ENCODE measurements around the gene DAB1.
"Not testable (repeated sequence)": the region's sequence is repeated elsewhere in the genome, so short reads cannot be mapped to it uniquely, and the experiment has no call there.

The DAB1 gene

DNA sequence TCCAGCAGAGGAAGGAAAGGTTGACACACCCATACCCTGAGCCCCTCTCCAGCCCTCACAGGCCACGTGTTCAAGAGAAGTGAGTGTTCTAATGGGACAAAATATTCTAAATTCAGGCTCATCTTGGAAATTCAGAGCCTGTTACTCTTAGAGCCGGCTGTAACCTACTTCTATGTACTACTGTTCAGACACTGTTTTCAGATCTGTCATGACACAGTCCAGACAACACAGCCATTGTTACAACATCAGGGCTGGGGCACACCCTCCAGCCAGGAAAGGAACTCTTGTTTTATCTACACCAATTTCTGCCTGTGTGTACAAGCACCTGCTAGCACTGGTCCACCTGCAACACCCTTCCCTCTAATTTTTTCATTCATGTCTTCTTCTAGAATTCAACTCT, 312.7 kb downstream of the DAB1 start:
- no peak for DNase-seq

DNA sequence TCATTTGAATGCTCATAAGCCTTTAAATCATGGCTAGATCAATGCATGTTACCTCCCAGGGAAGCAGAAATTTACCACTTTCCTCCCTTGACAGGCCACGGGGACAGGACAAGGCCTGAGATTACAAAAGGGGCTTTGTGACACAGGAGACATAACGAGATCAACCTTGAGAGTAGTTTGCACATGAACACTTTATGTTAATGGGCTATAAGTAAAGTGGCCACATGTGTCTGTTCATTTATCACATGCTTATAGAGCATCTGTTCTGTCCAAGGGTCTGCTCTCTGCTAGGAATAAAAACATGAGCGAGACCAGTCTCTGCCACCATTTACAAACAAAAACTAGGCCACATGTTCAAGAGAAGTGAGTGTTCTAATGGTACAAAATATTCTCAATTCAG, 314.0 kb downstream of the DAB1 start:
- no peak for DNase-seq

DNA sequence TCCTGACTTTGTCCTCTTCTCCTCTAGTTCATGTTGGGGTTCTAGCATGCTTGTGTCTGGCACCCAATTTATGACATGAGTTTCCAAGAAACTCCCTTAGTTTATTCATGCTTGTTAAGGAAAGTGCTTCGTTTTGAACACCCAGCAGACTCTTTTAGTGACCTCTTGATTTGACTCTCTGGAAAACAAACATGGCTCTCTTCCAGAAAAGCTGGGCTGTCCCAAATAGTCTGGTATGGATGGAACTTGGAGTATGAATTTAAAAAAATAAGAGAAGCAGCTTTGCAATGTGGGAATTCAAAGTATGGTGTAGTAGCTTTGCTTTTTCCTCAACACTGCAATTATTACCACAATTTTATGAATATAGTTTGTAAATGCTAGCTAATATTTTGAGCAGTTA, 314.6 kb downstream of the DAB1 start:
- DNase-seq = no peak

DNA sequence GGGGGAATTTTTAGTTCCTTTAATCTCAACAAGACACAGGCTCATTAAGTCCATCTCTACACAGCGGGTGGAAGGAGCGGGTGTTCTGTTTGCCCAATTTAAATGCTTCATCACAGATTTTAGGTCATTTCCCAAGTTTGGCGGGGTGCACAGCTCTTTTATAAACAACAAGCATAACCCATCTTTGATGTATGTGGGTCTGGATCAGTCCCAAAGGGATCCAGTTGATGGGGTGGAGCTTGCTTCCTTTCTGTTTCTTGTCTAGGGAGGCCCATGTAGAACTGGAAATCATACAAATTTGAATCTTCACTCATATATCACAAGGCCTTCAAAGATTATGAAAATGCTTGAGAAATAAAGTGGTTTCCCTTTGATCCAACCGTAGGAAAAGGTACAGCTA, 317.6 kb downstream of the DAB1 start:
- no peak for DNase-seq

DNA sequence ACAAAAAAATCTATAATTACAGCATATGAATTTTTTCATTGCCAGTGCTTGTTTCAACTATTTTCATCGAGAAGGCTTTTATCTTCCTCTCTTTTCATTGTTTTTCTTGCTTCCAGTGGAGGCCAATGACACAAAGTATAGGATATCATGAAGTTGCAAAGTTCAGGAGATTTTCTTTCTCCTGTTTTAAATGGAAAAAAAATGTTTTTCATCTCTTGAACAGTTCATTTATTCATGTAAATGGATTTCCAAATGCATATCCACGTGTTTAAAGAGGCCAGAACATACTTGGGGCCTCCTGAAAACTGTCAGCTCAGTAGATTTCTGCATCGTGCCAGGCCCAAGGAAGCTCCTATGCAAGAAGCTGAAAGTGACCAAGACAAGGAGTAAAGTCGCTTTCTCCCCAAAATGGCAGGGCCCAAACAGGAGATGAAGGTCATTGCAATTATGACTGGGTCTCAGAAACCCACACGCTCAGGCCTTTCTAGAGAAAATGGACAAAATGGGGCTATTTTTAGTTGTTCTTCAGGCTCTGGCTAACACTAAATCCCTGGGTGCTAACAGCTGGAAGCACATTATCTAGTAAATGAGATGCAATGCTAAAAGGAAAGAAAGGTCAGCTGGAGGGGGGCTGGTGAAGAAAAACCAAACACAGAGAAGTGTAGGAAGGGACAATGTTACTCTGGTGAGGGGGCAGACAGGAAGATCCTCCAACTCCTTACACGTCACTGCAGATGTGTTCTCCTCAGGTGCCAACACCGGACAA, 321.1 kb downstream of the DAB1 start:
- no peak for DNase-seq

DNA sequence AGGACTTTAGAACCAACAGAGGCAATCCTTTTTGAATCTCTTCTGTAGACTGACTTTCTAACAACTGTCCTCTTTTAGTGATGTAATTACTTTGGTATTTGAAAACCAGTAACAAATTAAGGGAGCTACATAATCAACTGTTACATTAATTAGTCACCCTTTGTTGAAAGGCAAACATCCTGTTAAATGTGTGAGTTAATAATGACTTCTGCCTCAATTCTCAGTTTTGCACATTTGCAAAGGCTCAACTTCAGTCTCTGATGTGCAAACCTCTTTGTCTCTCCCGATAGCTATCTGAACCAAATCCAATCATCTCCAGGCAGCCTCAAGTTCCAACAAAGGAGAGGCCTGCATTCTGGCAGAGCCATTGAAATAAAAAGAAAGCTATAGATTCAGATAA, 322.7 kb downstream of the DAB1 start:
- DNase-seq = no peak

DNA sequence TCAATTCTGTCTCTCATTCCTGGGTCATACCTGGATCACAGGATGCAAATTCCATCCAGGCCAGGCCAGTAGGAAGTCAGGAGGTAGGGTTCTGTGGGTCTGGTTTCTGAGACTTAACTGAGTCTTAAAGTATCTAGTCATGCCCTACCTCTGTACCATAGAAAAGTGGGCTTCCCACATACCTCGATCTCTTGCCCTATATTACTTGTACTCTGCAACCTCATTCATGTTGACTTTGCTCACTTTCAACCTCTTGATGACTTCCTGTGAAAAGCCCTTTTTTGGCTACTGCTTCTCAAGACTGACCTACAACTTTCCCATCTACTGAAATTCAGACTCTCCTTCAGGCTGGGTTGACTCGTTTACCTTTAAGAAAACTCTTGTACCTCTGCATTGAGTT, 329.1 kb downstream of the DAB1 start:
- no peak for DNase-seq

DNA sequence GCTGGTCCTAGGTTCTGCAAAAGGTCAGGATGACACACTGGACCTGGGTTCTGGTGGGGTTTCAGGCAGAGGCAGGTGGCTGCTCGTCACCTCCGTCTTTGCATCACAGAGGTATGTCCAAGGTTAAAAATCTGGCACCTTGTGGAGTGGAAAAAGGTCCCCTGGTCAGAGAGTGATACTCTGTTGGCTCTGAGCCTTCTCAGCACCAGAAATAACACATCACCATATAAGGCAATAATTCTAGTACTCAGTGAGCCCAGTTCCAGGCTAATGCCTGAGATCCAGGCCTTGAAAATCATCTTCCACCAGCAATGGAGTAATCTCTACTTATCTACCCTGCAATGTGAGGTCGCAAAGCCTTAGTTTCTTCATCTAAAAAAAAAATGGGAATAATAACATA, 330.7 kb downstream of the DAB1 start:
- DNase-seq = no peak

DNA sequence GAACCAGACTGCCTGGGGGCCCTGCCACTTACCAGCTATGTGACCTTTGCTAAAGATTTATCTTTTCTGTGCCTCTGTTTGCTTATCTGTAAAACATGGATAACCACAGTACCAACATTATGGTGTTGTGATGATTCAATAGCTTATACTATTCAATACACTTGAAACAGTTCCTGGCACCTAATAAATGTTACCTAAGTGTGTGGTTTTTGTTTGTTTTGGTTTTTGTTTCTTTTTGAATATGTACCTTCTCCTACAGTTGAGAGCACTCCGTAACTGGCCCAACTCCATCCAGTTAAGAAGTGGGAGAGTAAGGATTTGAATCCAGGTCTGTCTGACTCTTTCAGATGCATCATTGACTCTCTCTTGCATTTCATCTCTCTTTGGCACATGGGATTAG, 332.2 kb downstream of the DAB1 start:
- no peak for DNase-seq

DNA sequence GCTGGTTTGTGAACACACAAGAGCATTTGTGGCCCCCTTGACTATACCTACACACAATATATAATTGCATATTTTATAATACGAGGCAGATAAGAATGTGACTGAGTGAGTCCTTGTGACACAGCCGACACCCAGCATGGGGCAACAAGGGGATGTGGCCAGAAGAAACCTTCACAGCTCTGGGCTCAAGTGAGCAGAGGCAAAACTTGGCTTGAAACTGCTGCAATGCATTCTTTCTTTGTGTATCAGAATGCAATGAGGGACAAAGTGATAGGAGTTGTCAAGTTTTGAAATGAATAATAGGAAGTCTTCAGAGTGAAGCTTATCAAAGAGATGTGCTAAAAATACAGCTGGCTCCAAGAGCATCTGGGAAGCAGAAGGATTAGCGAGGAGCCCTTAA, 334.0 kb downstream of the DAB1 start:
- DNase-seq = no peak

DNA sequence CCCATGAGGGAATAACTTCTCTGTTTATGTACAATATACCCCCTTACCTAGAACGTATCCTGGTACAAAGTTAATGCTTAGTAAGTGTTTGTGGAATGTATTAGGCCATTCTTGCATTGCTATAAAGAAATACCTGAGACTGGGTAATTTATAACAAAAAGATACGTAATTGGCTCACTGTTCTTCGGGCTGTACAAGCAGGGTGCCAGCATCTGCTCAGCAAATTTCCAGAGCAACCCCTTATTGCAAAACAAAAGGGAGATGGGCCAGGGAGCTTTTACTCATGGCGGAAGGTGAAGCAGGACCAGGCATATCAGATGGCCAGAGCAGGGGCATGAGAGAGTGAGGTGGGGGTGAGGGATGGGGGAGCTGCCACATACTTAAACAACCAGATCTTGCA, 334.6 kb downstream of the DAB1 start:
- no peak for DNase-seq

DNA sequence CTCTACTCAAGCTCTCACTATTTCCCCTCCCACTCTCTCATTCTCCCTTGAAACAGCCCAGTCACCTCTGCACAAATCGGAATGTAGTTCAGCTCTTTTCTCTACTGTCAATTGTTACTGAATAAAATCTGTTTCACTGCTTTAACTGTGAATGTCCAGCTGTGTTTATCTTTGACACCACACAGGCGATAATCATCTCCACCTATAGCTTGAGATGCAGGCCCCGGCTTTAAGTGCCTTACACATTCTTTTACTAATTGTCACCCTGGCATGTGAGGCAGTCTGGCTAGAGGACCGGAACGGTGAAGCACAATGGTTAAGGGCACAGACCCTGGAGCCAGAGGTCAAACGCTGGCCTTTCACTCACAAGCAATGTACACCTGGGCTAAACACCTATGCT, 335.2 kb downstream of the DAB1 start:
- DNase-seq = peak in 2 of 3 experiments; percentile 3 to 41

DNA sequence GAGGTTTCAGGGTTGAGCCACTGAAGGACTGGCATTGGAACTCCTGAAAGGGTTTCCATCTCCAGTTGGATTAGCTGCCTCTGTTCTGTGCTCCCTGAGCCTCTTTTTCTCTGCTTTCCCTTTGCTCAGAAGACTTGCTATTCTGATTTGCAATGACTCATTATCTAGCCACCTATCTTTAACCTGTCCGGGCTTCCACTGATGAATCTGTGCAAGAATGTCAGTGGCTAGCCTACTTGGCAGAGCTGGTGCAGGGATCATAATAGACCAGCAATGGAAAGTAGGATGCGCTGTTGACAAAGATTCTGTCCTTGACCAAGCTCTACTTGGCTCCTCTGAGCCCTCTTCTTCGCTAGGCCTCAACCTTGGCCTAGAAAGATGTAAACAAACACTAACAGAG, 336.2 kb downstream of the DAB1 start:
- DNase-seq = not testable (repeated sequence)

DNA sequence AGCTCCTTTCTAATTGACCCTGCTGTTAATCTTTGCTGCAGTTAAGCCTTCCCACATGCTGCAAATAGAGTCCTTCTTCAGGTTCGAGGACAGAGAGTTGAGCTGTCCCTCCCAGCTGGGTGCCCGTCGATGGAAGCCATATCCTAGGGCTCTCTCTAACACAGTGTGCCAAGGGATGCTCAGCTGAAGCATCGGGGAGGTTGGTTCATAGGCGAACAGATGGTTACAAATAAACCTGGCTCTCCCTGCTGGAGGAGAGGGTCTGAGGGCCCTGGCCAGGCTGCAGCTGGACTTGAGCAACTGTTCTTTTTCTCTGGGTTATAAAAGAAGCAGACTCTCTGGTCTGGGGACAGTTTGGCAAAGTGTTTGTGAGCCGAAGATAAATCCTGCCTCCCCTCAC, 337.7 kb downstream of the DAB1 start:
- DNase-seq = peak in 1 of 3 experiments; percentile 31

DNA sequence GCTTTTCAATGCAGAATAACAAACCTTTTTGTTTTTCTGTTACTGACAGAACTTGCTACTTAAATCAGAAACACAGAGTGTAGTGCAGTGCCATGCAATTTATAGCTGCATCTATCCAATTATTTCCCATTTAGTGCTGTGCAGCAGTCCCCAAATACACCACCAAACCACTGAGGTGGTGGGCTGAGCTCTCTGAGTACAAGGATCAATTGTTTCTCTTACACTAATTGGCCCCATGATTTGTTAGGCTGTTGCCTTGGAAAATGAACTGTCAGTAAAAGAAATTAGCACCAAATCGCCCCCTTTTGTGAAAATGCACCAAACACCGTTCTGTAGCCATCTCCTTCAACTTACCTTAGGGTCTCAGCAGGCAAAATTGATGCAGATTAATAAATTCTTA, 339.2 kb downstream of the DAB1 start:
- DNase-seq = no peak

DNA sequence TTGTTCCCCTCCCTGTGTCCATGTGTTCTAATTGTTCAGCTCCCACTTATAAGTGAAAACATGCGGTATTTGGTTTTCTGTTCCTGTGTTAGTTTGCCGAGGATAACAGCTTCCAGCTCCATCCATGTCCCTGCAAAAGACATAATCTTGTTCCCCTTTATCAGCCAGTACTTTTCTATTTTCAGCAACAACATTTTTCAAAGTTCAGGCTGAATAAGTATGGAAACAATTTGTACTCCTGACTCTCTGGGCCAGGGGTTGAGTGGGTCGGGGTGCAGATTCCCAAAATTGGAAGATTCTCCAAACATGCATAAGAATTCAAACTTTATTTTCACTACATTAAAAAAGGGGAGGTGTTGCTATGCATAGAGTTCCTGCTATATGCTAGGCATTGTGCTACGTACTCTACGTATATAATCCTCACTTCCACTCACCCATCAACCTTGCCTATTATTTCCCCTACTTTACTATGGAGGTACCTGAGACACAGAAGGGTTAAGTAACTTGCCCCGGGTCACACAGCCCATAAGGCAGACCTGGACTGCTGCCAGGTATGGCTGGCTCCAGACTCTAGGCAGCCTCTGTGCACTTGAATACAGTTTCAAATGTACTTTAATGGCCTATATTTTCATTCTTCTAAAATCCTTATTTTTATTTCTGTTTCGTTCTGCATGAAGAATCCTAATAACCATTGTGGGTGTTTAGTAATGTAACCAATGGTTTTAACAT, 341.0 kb downstream of the DAB1 start:
- no peak for DNase-seq

DNA sequence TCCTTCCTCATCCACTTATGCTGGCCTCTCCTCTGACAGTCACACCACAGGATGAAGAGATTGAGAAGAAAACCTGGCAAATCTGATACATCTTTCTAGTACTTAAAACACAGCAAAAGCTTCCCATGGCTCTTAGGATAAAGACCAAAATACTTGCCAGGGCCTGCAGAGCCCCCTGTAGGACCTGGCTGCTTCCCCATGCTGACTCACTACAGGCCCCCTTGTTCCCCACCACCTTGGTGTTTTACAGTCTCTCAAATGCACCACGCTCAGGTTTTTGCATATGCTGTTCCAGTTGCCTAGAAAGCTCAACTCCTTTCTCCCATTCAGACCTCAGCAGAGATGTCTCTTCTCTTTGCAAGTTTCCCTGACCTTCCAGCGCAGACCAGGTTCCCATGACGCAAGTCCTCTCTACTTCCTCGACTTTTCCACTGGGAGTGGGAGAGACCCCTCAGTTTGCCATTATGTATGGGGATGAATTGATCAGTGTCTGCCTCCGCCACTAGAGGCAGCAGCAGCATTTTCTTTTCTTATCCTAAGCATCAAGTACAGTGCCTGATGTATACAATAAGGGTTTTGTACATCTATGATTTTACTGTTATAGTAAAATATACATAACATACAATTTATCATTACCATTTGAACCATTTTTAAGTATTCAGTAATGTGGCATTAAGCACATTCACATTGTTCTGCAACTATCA, 344.3 kb downstream of the DAB1 start:
- no peak for DNase-seq

DNA sequence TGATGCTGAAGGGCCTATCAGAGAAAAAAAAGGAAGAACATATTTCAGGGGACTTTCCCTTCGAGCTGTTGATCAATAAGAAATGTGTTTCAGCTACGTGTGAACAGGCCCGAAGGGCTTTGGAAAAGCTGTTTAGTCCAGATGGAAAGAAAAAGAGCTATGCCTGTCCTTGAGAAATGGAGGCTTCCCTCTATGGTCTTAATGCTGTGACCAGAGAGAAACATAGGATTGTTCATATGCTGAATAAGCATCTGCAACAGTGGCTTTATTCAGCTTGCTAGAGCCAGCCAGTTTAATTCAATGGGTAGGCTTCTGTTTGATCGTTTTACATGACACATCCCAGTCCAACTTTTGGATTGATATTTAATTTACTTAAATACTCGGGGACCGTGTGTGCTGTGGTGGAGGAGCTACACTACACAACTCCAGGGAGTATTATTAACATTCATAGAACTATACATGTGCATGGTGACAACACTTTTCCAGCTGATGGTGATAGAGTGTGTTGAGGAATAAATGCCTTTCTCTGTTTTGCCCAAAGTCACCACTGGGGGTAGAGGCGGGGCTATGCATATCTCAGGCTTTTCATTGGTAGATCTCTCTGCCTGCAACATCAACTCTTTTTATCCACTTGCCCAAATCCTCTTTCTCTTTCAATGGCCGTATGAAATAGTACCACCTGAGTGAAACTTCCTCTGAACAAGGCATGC, 351.3 kb downstream of the DAB1 start:
- DNase-seq = no peak

DNA sequence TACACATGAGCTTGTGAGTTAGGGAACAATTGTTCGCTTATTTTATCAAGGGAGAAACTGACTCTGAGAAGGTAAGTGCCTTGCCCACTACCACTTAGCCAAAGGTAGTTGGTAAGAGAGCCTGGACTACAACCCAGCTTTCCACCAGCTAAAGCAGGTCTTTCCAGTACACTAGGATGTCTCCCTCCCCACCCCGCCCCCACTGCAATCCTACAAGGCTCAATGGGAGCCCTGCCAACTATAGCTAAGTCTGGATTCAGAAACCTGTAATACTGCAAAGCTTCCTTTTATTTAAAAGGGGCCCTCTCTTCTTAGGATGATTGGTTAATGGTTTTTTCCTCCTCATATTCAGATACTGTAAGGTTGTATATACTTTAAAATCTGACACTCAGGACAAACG, 356.0 kb downstream of the DAB1 start:
- DNase-seq = no peak

DNA sequence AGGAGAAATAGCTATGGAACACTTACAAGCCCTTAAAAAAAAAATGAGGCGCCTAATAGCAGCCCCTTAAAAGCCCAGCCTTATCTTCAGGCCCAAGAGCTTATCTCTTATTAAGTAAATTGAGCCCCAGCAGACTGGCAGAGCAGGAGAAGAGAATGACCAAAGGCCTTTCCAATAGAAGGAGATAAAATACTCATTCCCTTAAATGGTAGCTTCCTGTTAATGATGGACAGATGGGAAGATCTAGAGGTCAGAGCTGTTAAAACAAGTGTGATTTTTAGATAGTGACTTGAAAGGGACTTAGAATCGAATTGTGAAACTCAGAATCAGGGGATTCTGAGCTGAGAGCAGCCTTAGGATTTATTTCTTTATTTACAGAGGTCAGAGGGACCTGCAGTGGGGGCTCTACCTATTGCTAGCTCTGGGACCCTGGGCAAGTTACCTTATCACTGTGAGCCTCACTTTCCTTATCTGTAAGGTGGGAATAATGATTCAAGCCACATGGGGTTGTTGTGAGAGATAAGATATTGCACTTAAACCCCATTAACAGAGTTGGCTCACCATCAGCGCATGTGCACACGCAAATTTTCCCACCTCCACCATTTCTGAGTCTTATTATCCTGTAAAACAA, 356.8 kb downstream of the DAB1 start:
- DNase-seq = no peak

DNA sequence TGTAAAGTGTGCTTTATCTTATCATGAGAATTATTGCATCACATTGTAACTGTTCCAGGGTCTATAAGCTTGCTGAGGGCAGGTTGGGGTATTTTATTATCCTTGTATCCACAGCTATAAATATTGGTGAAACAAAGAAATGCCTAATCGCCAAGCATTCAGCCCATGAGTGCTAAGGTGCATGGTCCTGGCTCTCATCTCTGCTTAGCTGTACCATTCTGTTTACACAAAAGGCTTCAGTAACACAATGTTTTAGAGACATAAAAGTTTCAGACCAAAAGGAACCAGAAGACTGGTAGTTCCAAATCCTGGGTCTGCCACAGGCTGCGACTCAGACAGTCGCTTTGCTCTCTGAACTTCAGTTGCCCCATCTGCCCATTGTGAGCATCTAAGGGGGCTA, 358.4 kb downstream of the DAB1 start:
- no peak for DNase-seq

DNA sequence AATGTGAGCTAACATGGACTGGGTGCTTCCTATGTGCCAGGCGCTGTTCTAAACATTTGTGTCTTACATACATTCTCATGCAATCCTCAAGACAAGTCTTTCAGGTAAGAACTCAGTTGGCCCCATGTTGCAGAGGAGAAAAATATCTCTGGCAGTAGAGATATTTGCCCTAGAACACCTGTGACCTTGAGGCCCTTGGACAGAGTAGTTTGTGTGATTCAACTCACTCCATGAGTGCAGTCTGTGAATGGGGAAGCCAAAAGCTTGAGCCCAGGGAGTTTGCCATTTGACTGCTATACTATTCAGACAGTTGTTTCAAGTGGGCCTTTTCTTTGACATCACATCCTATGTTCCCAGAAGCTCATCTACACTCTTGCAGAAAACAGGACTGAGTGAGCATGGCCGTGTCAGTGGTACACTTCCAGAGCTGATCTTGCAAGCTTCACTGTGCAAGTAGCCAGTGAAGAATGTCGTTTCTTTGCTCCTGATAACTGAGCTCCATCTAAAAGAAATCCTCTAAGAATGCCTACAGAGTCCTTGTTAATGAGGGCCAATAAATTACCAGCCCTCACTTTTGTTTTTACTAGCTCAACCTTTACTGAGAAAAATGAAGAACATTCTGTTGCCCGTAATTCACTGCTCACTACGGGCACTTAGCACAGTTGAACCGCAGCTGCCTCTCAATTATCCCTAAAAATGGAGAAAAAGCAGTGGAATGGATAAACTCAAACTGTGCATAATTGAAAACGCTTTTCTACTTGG, 359.3 kb downstream of the DAB1 start:
- DNase-seq = no peak
